H1 (cell line): Measurements from ENCODE around the gene ZNF469. TPM values are rescaled to one million over a fixed set of nuclear protein-coding genes. Genes with fewer than 3 reads are reported as not detected.

ENCODE experiments used
- CTCF ChIA-PET: fragments of 300-600 bp; sonication (Branson Sonifier 250); formaldehyde crosslinking; loops from one replicate; lab custom pipeline; 2021; ENCODE audit not compliant: partially characterized antibody; lab: Charles Lee
- POLR2A ChIA-PET: fragments of 300-600 bp; sonication (Branson Sonifier 250); formaldehyde crosslinking; loops from one replicate; lab custom pipeline; 2021; ENCODE audit warnings: inconsistent platforms; ENCODE audit not compliant: partially characterized antibody; lab: Charles Lee
- DNase-seq, 2 experiments: peaks; one replicate each; pipeline versions ENCODE4 v3.0.0 to v3.0.0-alpha.2; 2010 to 2022; ENCODE audit warnings: low spot score in 2 of 2, low read depth in 1 of 2, mixed read lengths in 1 of 2
- FAIRE-seq: peaks from 2 replicates; lab custom pipeline; 2011; peaks lifted over from hg19 to GRCh38; lab: Jason Lieb, UNC
- H2AFZ ChIP-seq: 2 replicates; pipeline ENCODE4 v1.8.1; 2012; ENCODE audit warnings: low read length, inconsistent platforms
- H2AK5ac ChIP-seq: 2 replicates; pipeline ENCODE4 v1.6.1; 2013; ENCODE audit warnings: low read depth, low read length
- H2BK120ac ChIP-seq: replicated peaks from 2 replicates; pipeline ENCODE3; 2013; ENCODE audit warnings: low read depth, low read length, inconsistent platforms
- H2BK12ac ChIP-seq: 2 replicates; pipeline ENCODE4 v1.6.1; 2013; ENCODE audit warnings: low read depth, low read length
- H2BK15ac ChIP-seq: 2 replicates; pipeline ENCODE4 v1.6.1; 2013; ENCODE audit warnings: low read length
- H2BK20ac ChIP-seq: 2 replicates; pipeline ENCODE4 v1.6.1; 2013; ENCODE audit warnings: low read length
- H2BK5ac ChIP-seq: 2 replicates; pipeline ENCODE4 v1.6.1; 2013; ENCODE audit warnings: low read depth, low read length
- H3K14ac ChIP-seq: 2 replicates; pipeline ENCODE4 v1.6.1; 2013; ENCODE audit warnings: inconsistent platforms; ENCODE audit not compliant: insufficient read length
- H3K18ac ChIP-seq: 2 replicates; pipeline ENCODE4 v1.6.1; 2013; ENCODE audit warnings: low read length; ENCODE audit errors: extremely low read depth
- H3K23ac ChIP-seq: 2 replicates; pipeline ENCODE4 v1.6.1; 2013; ENCODE audit warnings: inconsistent platforms; ENCODE audit not compliant: insufficient read length
- H3K23me2 ChIP-seq: 2 replicates; pipeline ENCODE4 v1.6.1; 2013; ENCODE audit warnings: low read depth, low read length
- H3K27ac ChIP-seq: 2 replicates; pipeline ENCODE4 v1.6.1; 2011; ENCODE audit warnings: low read depth, low read length, inconsistent platforms
- H3K27me3 ChIP-seq, 4 experiments: replicated peaks in 1 of 4; 1 replicate in 1 of 4; 2 replicates in 3 of 4; pipeline versions ENCODE4 v1.6.1 to v1.8.1; 2011 to 2013; ENCODE audit warnings: low read length in 3 of 4, mild to moderate bottlenecking in 3 of 4, inconsistent platforms in 2 of 4, mixed read lengths in 2 of 4, moderate library complexity in 1 of 4; ENCODE audit not compliant: control insufficient read depth in 3 of 4, insufficient read depth in 3 of 4; ENCODE audit errors: extremely low read depth in 1 of 4
- H3K36me3 ChIP-seq, 4 experiments: 2 replicates each; pipeline versions ENCODE4 v1.6.1 to v1.8.1; 2011 to 2013; ENCODE audit warnings: mild to moderate bottlenecking in 4 of 4, low read length in 3 of 4, moderate library complexity in 2 of 4, control low read depth in 1 of 4, inconsistent platforms in 1 of 4; ENCODE audit not compliant: insufficient read depth in 4 of 4, control insufficient read depth in 2 of 4
- H3K4ac ChIP-seq: replicated peaks from 2 replicates; pipeline ENCODE3; 2013; ENCODE audit warnings: low read length, low read depth, mixed read lengths, inconsistent platforms; ENCODE audit not compliant: insufficient read length
- H3K4me1 ChIP-seq, 4 experiments: replicated peaks in 1 of 4; 1 replicate in 1 of 4; 2 replicates in 3 of 4; pipeline versions ENCODE4 v1.6.1 to v1.8.1; 2011 to 2013; ENCODE audit warnings: low read length in 3 of 4, inconsistent platforms in 2 of 4, mixed read lengths in 1 of 4; ENCODE audit not compliant: insufficient read depth in 4 of 4, control insufficient read depth in 3 of 4
- H3K4me2 ChIP-seq, 2 experiments: 2 replicates each; pipeline versions ENCODE4 v1.6.1 to v1.8.1; 2011 to 2013; ENCODE audit warnings: low read depth in 2 of 2, low read length in 2 of 2, control low read depth in 1 of 2, inconsistent platforms in 1 of 2, mild to moderate bottlenecking in 1 of 2; ENCODE audit not compliant: insufficient read depth in 1 of 2
- H3K4me3 ChIP-seq, 4 experiments: fragments of 200-600, 300-600 bp in 1 of 4; sonication (generic), shearing (Covaris generic), sonication (Bioruptor Twin) in 1 of 4; 2 replicates each; pipeline versions ENCODE4 v1.5.1 to v1.8.1; 2011 to 2016; ENCODE audit warnings: low read length in 4 of 4, low read depth in 3 of 4, control low read depth in 2 of 4, inconsistent platforms in 2 of 4, mild to moderate bottlenecking in 2 of 4, mixed read lengths in 1 of 4, moderate library complexity in 1 of 4; ENCODE audit not compliant: insufficient read depth in 2 of 4; ENCODE audit errors: extremely low read depth in 1 of 4
- H3K56ac ChIP-seq: replicated peaks from 2 replicates; pipeline ENCODE3; 2013; ENCODE audit warnings: low read depth, mild to moderate bottlenecking, mixed read lengths, low read length, inconsistent platforms; ENCODE audit not compliant: insufficient read length
- H3K79me1 ChIP-seq: 2 replicates; pipeline ENCODE4 v1.6.1; 2013; ENCODE audit warnings: low read depth, low read length, control low read depth
- H3K79me2 ChIP-seq, 2 experiments: 2 replicates each; pipeline versions ENCODE4 v1.6.1 to v1.8.1; 2012 to 2013; ENCODE audit warnings: low read length in 2 of 2, mild to moderate bottlenecking in 2 of 2, inconsistent platforms in 1 of 2; ENCODE audit not compliant: insufficient read depth in 2 of 2, control insufficient read depth in 1 of 2
- H3K9ac ChIP-seq, 4 experiments: replicated peaks in 1 of 4; 1 replicate in 1 of 4; 2 replicates in 3 of 4; pipeline versions ENCODE4 v1.6.1 to v1.8.1; 2011 to 2013; ENCODE audit warnings: low read depth in 3 of 4, low read length in 3 of 4, control low read depth in 2 of 4, mild to moderate bottlenecking in 2 of 4, moderate library complexity in 2 of 4, inconsistent platforms in 1 of 4; ENCODE audit errors: extremely low read depth in 1 of 4
- H3K9me3 ChIP-seq, 2 experiments: 2 replicates each; pipeline versions ENCODE4 v1.6.1 to v1.8.1; 2012 to 2013; ENCODE audit warnings: mild to moderate bottlenecking in 2 of 2, moderate library complexity in 2 of 2, control low read depth in 1 of 2, inconsistent platforms in 1 of 2, low read depth in 1 of 2, low read length in 1 of 2, mixed read lengths in 1 of 2; ENCODE audit not compliant: insufficient read depth in 2 of 2
- H4K20me1 ChIP-seq, 2 experiments: replicated peaks in 1 of 2; 2 replicates each; pipeline versions ENCODE3 to v1.8.1; 2011 to 2013; ENCODE audit warnings: inconsistent platforms in 2 of 2, low read length in 2 of 2, mild to moderate bottlenecking in 1 of 2; ENCODE audit not compliant: insufficient read depth in 2 of 2, control insufficient read depth in 1 of 2
- H4K5ac ChIP-seq: 2 replicates; pipeline ENCODE4 v1.6.1; 2013; ENCODE audit warnings: low read length, low read depth, mixed read lengths, inconsistent platforms; ENCODE audit not compliant: insufficient read length
- H4K8ac ChIP-seq: 2 replicates; pipeline ENCODE4 v1.8.0; 2013; ENCODE audit warnings: mild to moderate bottlenecking, moderate library complexity, low read length, inconsistent platforms; ENCODE audit not compliant: insufficient read depth; ENCODE audit errors: extremely low read depth
- H4K91ac ChIP-seq: replicated peaks from 2 replicates; pipeline ENCODE3; 2013; ENCODE audit warnings: low read length, mixed read lengths, inconsistent platforms; ENCODE audit not compliant: insufficient read length
- ASH2L ChIP-seq: fragments of 200-600, 300-600 bp; sonication (generic); IDR thresholded peaks from one replicate; pipeline ENCODE4 v1.7.1; 2017; ENCODE audit warnings: low read length
- FOSL1 ChIP-seq: IDR thresholded peaks from 2 replicates; pipeline ENCODE4 v1.6.1; 2011; ENCODE audit warnings: mild to moderate bottlenecking, low read depth, low read length, moderate library complexity; ENCODE audit not compliant: insufficient read depth
- HDAC6 ChIP-seq: IDR thresholded peaks from one replicate; pipeline ENCODE4 v1.7.1; 2012; ENCODE audit warnings: low read depth, mild to moderate bottlenecking, inconsistent platforms, low read length, moderate library complexity
- SIN3A ChIP-seq, 2 experiments: IDR thresholded peaks in 1 of 2; conservative IDR thresholded peaks in 1 of 2; 2 replicates each; pipeline ENCODE4 v1.6.1; 2011 to 2012; ENCODE audit warnings: low read length in 2 of 2, improper control_type of control experiment in 1 of 2, low read depth in 1 of 2, mild to moderate bottlenecking in 1 of 2
- TEAD4 ChIP-seq: IDR thresholded peaks from 2 replicates; pipeline ENCODE4 v1.6.1; 2012; ENCODE audit warnings: low read depth, low read length, inconsistent platforms, mixed read lengths
- WGBS, 2 experiments: shearing (Covaris generic) in 1 of 2; methylation state at CpG; one replicate each; pipeline versions ENCODE4 v1.1.6 to v1.1.7; 2013 to 2015; ENCODE audit warnings: low lambda C conversion rate in 2 of 2, mixed read lengths in 2 of 2, inconsistent platforms in 1 of 2, low coverage in 1 of 2, missing lambda C conversion rate in 1 of 2; ENCODE audit not compliant: insufficient replicate concordance in 2 of 2, insufficient coverage in 1 of 2, insufficient read length in 1 of 2; ENCODE audit errors: extremely low coverage in 1 of 2, missing lambda C conversion rate in 1 of 2; 5-methylcytosine and 5-hydroxymethylcytosine counted together
- polyA plus RNA-seq, 7 experiments: library from polyadenylated mRNA; depleted of rRNA in 3 of 7; stranded (reverse) in 5 of 7; unstranded in 2 of 7; fragments of >200 nt in 5 of 7; fragments of 200-250 nt in 2 of 7; gene quantifications; 1 replicate in 5 of 7; 2 replicates in 1 of 7; 4 replicates in 1 of 7; pipeline versions ENCODE4 v1.2.1 to v1.2.3, GENCODE V29; 2011 to 2013; ENCODE audit warnings: missing spikeins in 2 of 7, mixed read lengths in 2 of 7
- total RNA-seq: library from RNA; stranded (reverse); fragmentation: NEBNext Ultra II Directional; extraction: Animal tissue kit (Norgen Biotek cat#: 25700); gene quantifications from 2 replicates; pipeline ENCODE4 v1.2.1, GENCODE V29; 2021

Gene ZNF469
- total and polyA plus RNA-seq, 2 of the 8 experiments (the other 6 are each of a cell fraction or from before 2014, with no cell fraction given) = 0.30 to 1.8 TPM

DNA sequence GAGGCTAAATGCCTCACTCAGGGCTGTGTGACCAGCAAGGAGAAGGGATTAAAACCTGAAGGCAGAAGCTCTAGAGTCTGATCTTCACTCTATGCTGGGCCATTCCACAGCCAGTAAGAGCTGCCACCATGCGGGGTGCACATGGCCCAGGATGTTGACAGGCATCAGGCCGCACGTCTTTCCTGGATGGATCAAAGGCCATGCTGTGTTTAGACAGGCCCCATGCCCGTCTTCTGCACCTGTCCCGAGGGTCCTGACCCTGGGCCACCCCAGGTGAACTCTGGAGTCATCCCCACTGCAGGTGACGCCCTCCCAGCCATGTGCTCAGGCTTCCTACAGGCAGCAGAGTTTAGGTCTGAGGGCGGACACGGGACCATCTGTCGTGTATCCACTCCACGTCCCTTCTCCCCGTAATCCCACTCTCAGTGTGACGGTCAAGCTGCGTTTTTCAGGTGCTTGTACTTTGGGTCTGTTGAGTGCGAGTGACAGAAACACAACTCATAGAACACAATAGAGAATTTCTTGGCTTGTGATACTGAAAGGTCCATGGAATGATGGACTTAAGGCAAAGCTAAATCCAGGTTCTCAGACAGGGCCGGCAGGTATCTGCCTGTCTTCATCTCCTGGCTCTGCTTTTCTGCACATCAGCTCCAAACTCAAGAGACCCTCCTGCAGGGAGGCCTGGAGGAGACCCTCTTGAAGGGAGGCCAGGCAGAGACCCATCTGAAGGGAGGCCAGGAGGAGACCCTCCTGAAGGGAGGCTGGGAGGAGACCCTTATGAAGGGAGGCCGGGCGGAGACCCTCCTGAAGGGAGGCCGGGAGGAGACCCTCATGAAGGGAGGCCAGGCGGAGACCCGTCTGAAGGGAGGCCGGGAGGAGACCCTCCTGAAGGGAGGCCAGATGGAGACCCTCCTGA, 13.2 kb downstream of the ZNF469 start:
- Histone ChIP-seq H3K27ac (no peak overlapping the region), H3K36me3 (no peaks in the 10 kb centered on the region), H4K5ac (no peak overlapping the region), H3K79me1 (no peaks in the 10 kb centered on the region), H3K79me2 (no peaks in the 10 kb centered on the region), H3K4ac (no peak overlapping the region), H2BK15ac (no peak overlapping the region), H3K18ac (no peak overlapping the region), H2BK20ac (no peak overlapping the region), H4K20me1 (peaks cover 0 to 4% of the 10 kb centered on the region in 2 experiments), H3K4me2 (no peak overlapping the region), H3K9ac (no peak overlapping the region), H2AK5ac (0 out of 2 replicates have a peak overlapping the region, but pooled peaks have one; percentile 39), H3K27me3 (0 out of 7 replicates have a peak, but pooled peaks cover 0 to 2% (median 0%) of the 10 kb centered on the region in 4 experiments), H4K91ac (no peak overlapping the region), H3K23me2 (peaks cover 2% of the 10 kb centered on the region; the same call in 1 of the 2 replicates), H3K4me3 (no peak overlapping the region), H3K56ac (no peak overlapping the region), H3K14ac (no peak overlapping the region), H2BK120ac (no peak overlapping the region), H2BK12ac (peak overlapping the region; percentile 33; the same call in 1 of the 2 replicates), H3K4me1 (no peaks in the 10 kb centered on the region), H4K8ac (no peak overlapping the region), H3K23ac (no peak overlapping the region), H2BK5ac (no peak overlapping the region), H2AFZ (no peak overlapping the region), H3K9me3 (peaks cover 7 to 13% of the 10 kb centered on the region in 2 experiments; a peak in 2 of 4 replicates)
- POLR2A ChIA-PET = no interaction called here
- TF ChIP-seq FOSL1 (no peak), HDAC6 (no peak), SIN3A (conservative IDR thresholded peaks at IDR 0.05 in 1 of 2, IDR thresholded peaks at IDR 0.05 in 1 of 2; ENCODE audit: low read depth in 1 of 2, low read length in 2 of 2) (no peak), TEAD4 (no peak), ASH2L (no peak)
- CTCF ChIA-PET = interaction anchor here (1.0 kb wide), 1 partner anchor 12 kb away, joined by 3 read pairs; no protein-coding TSS in a partner anchor
- DNase-seq = no peak
- WGBS, 2 experiments = 88% methylated on average over 20 of the region's 21 CpGs; no CpG with 5 or more reads in 1 of the 2 experiments
- FAIRE-seq = no peak
